Activated naive CD8-positive, alpha-beta T cell treated with anti-CD3 and anti-CD28 coated beads, Interleukin-2, amount 10 ng/mL, durations not matched to agents 7 days and 5 days (primary cell): ENCODE measurements around the gene RAD51AP1. TPM values are rescaled to one million over a fixed set of nuclear protein-coding genes. Genes with fewer than 3 reads are reported as not detected.
"Not testable (repeated sequence)": the region's sequence is repeated elsewhere in the genome, so short reads cannot be mapped to it uniquely, and the experiment has no call there.

Experiments
- ATAC-seq: fragments of 150-1000 bp; cut with Tn5 transposase; one replicate; pipeline ENCODE4 v1.10.0; 2021; ENCODE audit warnings: low read depth, moderate library complexity
- POLR2A ChIA-PET: fragments of 350-600 bp; sonication (Branson Sonifier 250); formaldehyde crosslinking; loops from one replicate; lab custom pipeline; 2021; ENCODE audit warnings: antibody characterized with exemption; lab: Charles Lee
- DNase-seq: peaks from one replicate; pipeline ENCODE4 v3.0.0; 2021
- H3K27ac Mint-ChIP-seq: one replicate; pipeline ENCODE4 v1.8.0; 2022; ENCODE audit warnings: mild to moderate bottlenecking, mixed read lengths
- H3K27me3 Mint-ChIP-seq: one replicate; pipeline ENCODE4 v1.8.0; 2022; ENCODE audit warnings: mild to moderate bottlenecking, moderate library complexity, mixed read lengths
- H3K36me3 Mint-ChIP-seq: one replicate; pipeline ENCODE4 v1.8.0; 2021; ENCODE audit warnings: mild to moderate bottlenecking, mixed read lengths
- H3K4me1 Mint-ChIP-seq: one replicate; pipeline ENCODE4 v1.8.0; 2021; ENCODE audit warnings: mixed read lengths
- H3K4me3 Mint-ChIP-seq: one replicate; pipeline ENCODE4 v1.8.0; 2022; ENCODE audit warnings: mild to moderate bottlenecking, moderate library complexity, mixed read lengths
- H3K9me3 Mint-ChIP-seq: one replicate; pipeline ENCODE4 v1.8.0; 2021; ENCODE audit warnings: mixed read lengths
- total RNA-seq, 2 experiments: library from RNA; stranded (reverse); gene quantifications; one replicate each; pipeline ENCODE4 v1.2.3, GENCODE V29; 2021

The RAD51AP1 gene, protein sequence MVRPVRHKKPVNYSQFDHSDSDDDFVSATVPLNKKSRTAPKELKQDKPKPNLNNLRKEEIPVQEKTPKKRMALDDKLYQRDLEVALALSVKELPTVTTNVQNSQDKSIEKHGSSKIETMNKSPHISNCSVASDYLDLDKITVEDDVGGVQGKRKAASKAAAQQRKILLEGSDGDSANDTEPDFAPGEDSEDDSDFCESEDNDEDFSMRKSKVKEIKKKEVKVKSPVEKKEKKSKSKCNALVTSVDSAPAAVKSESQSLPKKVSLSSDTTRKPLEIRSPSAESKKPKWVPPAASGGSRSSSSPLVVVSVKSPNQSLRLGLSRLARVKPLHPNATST
- total RNA-seq = 10 to 100 TPM; 44.6 to 50.2 TPM

GRCh38 chr12:4538207-4539160 is at the start of gene RAD51AP1:
RAD51AP1 (plus strand) TSS chr12:4538890; CDS start chr12:4538940, 50 bp downstream.
- peaks cover 3% of the 10 kb centered on the region for H3K36me3 Mint-ChIP-seq
- no peaks in the 10 kb centered on the region for H3K9me3 Mint-ChIP-seq
- peak; percentile 94 for DNase-seq
- POLR2A ChIA-PET = interaction anchor here (0.6 to 1.4 kb wide), 3 partner anchors 41 to 263 kb away, joined by 3 to 8 read pairs (median 3); partner anchors contain the start of genes AKAP3 and NDUFA9
- H3K4me1 Mint-ChIP-seq = peaks cover 23% of the 10 kb centered on the region
- no peaks in the 10 kb centered on the region for H3K27me3 Mint-ChIP-seq
- H3K27ac Mint-ChIP-seq = peak within 1 kb of the TSS; percentile 96
- H3K4me3 Mint-ChIP-seq = peak within 1 kb of the TSS; percentile 100
- ATAC-seq = peak; percentile 98

- H3K27me3 Mint-ChIP-seq = no peaks in the 10 kb centered on the region
- H3K9me3 Mint-ChIP-seq = no peaks in the 10 kb centered on the region
- H3K36me3 Mint-ChIP-seq = peaks cover 17% of the 10 kb centered on the region
- H3K27ac Mint-ChIP-seq = no peak overlapping the region
- DNase-seq (no peak), ATAC-seq (no peak)
- H3K4me3 Mint-ChIP-seq = no peak overlapping the region
- POLR2A ChIA-PET = no interaction called here
- peaks cover 2% of the 10 kb centered on the region for H3K4me1 Mint-ChIP-seq
Observed at GRCh38 chr12:4489556-4489955, 49.1 kb upstream of the RAD51AP1 start.

- ATAC-seq = no peak
Observed at GRCh38 chr12:4490973-4491372, 47.7 kb upstream of the RAD51AP1 start.

GRCh38 chr12:4496145-4496838 is 42.4 kb upstream of the RAD51AP1 start:
- no peaks in the 10 kb centered on the region for H3K27me3 Mint-ChIP-seq
- H3K36me3 Mint-ChIP-seq = peaks cover 43% of the 10 kb centered on the region
- POLR2A ChIA-PET = interaction anchor here (0.6 kb wide), 1 partner anchor 32 kb away, joined by 3 read pairs; no protein-coding TSS in a partner anchor
- DNase-seq (no peak), ATAC-seq (no peak)
- no peak overlapping the region for H3K4me3 Mint-ChIP-seq
- H3K27ac Mint-ChIP-seq = no peak overlapping the region
- H3K9me3 Mint-ChIP-seq = no peaks in the 10 kb centered on the region
- no peaks in the 10 kb centered on the region for H3K4me1 Mint-ChIP-seq

More at GRCh38 chr12:4490973-4491372, 47.7 kb upstream of the RAD51AP1 start:
- peaks cover 20% of the 10 kb centered on the region for H3K36me3 Mint-ChIP-seq
- POLR2A ChIA-PET = no interaction called here
- H3K9me3 Mint-ChIP-seq = no peaks in the 10 kb centered on the region
- H3K27me3 Mint-ChIP-seq = no peaks in the 10 kb centered on the region
- no peak overlapping the region for H3K4me3 Mint-ChIP-seq
- H3K4me1 Mint-ChIP-seq = peaks cover 2% of the 10 kb centered on the region
- no peak overlapping the region for H3K27ac Mint-ChIP-seq
- DNase-seq = no peak

DNA sequence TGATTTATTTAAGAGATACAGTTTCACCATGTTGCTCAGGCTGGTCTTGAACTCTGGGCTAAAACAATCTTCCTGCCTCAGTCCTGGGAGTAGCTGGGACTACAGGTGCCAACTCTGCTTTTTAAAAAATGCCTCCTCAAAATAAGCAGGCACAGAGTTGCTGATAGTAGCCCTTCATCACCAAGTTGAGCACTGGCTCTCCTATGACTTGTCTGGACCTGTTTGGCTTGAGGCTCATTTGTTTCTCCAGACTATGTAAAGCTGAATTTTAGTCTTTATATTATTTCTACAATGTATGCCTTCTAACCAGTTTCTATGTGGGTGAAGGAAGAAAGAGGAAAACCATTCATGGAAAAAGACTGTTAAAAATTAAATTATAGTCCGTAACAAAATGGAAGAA is 39.5 kb upstream of the RAD51AP1 start:
- H3K27me3 Mint-ChIP-seq = no peaks in the 10 kb centered on the region
- no peak overlapping the region for H3K27ac Mint-ChIP-seq
- H3K36me3 Mint-ChIP-seq = peaks cover 50% of the 10 kb centered on the region
- POLR2A ChIA-PET = no interaction called here
- H3K4me3 Mint-ChIP-seq = no peak overlapping the region
- H3K4me1 Mint-ChIP-seq = no peaks in the 10 kb centered on the region
- no peak for ATAC-seq
- H3K9me3 Mint-ChIP-seq = no peaks in the 10 kb centered on the region
- DNase-seq = no peak

DNA sequence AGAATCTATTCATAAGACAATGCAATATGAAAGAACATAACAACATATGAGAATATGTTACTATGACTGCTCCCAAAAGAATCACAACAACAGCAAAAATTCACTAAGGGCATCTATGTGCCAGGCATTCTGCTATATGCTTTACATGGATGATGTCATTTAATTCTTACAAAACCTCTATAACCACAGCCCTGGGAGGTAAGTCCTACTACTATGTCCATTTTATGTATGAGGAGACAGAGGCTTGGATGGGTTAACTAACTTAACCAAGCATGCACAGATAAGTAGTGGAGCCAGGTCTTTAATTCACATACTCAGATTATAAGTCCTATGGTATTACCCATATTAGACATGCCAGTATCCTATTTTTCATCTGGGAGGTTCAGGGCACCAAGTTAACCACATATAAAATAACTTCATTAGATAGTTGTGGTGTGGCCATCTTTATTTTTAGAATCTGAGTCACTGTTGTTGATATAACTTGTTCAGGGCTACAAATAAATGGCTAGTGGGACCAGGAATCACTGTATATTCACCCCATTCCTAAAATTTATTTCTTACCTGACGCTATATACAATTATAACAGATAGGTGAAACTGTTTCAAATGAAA is 33.2 kb upstream of the RAD51AP1 start:
- peaks cover 19% of the 10 kb centered on the region for H3K4me1 Mint-ChIP-seq
- no peak overlapping the region for H3K4me3 Mint-ChIP-seq
- no peaks in the 10 kb centered on the region for H3K27me3 Mint-ChIP-seq

GRCh38 chr12:4506430-4506829 is 32.3 kb upstream of the RAD51AP1 start:
- peak overlapping the region; percentile 66 for H3K4me3 Mint-ChIP-seq
- H3K36me3 Mint-ChIP-seq = peaks cover 21% of the 10 kb centered on the region
- H3K4me1 Mint-ChIP-seq = peaks cover 19% of the 10 kb centered on the region
- DNase-seq (no peak), ATAC-seq (no peak)
- peak overlapping the region; percentile 82 for H3K27ac Mint-ChIP-seq
- H3K27me3 Mint-ChIP-seq = no peaks in the 10 kb centered on the region
- POLR2A ChIA-PET = no interaction called here
- H3K9me3 Mint-ChIP-seq = no peaks in the 10 kb centered on the region

More for the DNA sequence above, 33.2 kb upstream of the RAD51AP1 start:
- DNase-seq (no peak), ATAC-seq (no peak)
- Mint-ChIP-seq H3K36me3 (peaks cover 24% of the 10 kb centered on the region), H3K27ac (peak overlapping the region; percentile 44), H3K9me3 (no peaks in the 10 kb centered on the region)
- POLR2A ChIA-PET = no interaction called here

DNA sequence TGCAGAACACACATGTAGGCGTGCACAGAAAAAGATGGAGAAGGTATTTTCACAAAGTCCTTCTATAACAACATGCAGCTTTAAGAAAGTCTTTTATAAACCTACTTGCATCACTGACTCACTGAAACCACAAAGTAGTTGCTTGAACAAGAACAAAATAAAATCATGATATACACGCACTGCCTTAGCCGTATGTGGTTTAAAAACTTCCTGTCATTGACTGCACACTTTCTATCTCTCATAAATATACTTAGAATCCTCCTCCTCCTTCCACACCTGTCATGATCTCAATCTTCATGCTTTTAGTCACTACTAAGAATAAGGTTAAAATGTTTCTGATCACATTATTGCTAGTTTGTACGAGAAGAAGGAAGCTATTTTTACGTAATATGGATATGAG is 31.8 kb upstream of the RAD51AP1 start:
- peaks cover 18% of the 10 kb centered on the region for H3K36me3 Mint-ChIP-seq
- POLR2A ChIA-PET = no interaction called here
- H3K27me3 Mint-ChIP-seq = no peaks in the 10 kb centered on the region
- peaks cover 19% of the 10 kb centered on the region for H3K4me1 Mint-ChIP-seq
- peak overlapping the region; percentile 82 for H3K27ac Mint-ChIP-seq
- H3K4me3 Mint-ChIP-seq = peak overlapping the region; percentile 66
- DNase-seq (no peak), ATAC-seq (peak; percentile 99)
- no peaks in the 10 kb centered on the region for H3K9me3 Mint-ChIP-seq

GRCh38 chr12:4508503-4508902 is 30.2 kb upstream of the RAD51AP1 start:
- H3K9me3 Mint-ChIP-seq, H3K27me3 Mint-ChIP-seq, ATAC-seq, H3K27ac Mint-ChIP-seq, H3K4me3 Mint-ChIP-seq, POLR2A ChIA-PET, DNase-seq: not testable (repeated sequence)
- Mint-ChIP-seq H3K36me3 (peaks cover 16% of the 10 kb centered on the region), H3K4me1 (peaks cover 19% of the 10 kb centered on the region)

GRCh38 chr12:4509269-4509668 is 29.4 kb upstream of the RAD51AP1 start:
- H3K27me3 Mint-ChIP-seq, H3K4me3 Mint-ChIP-seq, POLR2A ChIA-PET, ATAC-seq, H3K9me3 Mint-ChIP-seq, DNase-seq, H3K27ac Mint-ChIP-seq: not testable (repeated sequence)
- Mint-ChIP-seq H3K36me3 (peaks cover 14% of the 10 kb centered on the region), H3K4me1 (peaks cover 19% of the 10 kb centered on the region)

GRCh38 chr12:4518106-4518728 is 20.5 kb upstream of the RAD51AP1 start:
- Mint-ChIP-seq H3K27me3 (no peaks in the 10 kb centered on the region), H3K36me3 (peaks cover 20% of the 10 kb centered on the region), H3K4me1 (peaks cover 1% of the 10 kb centered on the region), H3K27ac (no peak overlapping the region), H3K4me3 (no peak overlapping the region), H3K9me3 (no peaks in the 10 kb centered on the region)
- DNase-seq = no peak
- POLR2A ChIA-PET = no interaction called here
- ATAC-seq = no peak

DNA sequence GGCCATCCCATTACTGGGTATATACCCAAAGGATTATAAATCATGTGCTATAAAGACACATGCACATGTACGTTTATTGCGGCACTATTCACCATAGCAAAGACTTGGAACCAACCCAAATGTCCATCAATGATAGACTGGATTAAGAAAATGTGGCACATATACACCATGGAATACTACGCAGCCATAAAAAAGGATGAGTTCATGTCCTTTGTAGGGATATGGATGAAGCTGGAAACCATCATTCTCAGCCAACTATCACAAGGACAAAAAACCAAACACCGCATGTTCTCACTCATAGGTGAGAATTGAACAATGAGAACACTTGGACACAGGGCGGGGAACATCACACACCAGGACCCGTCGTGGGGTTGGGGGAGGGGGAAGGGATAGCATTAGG is 15.2 kb upstream of the RAD51AP1 start:
- H3K27ac Mint-ChIP-seq, H3K4me1 Mint-ChIP-seq, DNase-seq, H3K4me3 Mint-ChIP-seq, H3K27me3 Mint-ChIP-seq, POLR2A ChIA-PET, H3K9me3 Mint-ChIP-seq, ATAC-seq: not testable (repeated sequence)
- H3K36me3 Mint-ChIP-seq = peaks cover 13% of the 10 kb centered on the region
